Measurements from ENCODE around the gene RHBDL2. TPM values are rescaled to one million over a fixed set of nuclear protein-coding genes. Genes with fewer than 3 reads are reported as not detected.
A peak's percentile ranks its signal among the peaks of the same experiment; 100 is the strongest.

The RHBDL2 gene
- total and polyA plus RNA-seq, 9 of the 15 experiments (the other 6 are each of a cell fraction or from before 2014, with no cell fraction given): not detected

DNA sequence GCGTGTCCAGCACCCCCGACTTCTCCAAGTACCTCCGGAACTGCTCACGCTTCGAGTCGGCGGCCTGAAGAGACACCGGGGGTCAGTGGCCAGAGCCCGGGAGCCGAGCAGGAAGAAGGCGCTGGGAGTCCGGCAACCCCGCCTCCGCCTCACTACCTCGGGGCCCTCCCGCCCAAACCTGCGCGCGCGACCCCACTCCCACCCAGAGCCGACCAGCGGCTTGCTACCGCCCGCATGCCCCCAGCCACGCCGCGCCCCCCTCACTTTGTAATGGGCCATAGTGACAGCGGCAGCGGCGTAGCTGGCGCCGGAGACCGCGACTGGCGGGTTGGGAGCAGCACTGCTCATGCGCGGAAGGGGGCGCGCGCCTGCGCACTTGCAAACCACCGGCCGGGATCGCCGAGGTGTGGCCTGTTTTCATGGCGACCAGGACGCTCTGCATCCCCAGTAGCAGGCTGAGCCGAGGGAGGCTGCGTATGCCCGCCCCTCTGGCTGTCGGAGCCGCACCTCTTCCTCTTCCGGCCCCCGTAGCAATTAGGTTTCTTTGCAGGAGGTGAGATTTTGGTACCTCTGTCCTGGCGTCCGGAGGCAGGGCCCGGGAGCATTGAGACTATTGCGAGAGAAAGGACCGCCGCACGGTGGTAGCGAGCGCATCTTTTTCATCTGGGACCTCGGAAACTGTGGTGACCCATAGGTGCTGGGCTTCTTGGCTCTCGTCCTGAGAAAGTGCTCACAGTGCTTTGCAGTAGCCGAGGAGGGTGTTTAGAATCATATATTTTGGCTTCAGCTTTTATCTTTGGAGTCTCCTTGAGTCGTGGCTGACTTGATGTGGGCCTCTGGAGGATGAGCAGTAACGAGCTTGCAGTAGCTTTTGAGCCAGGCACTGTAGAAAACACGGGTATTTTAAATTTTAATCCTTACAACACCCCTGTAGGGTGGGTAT, 68.3 kb downstream of the RHBDL2 start, which contains the start of gene MYCBP (continued):
- TF ChIP-seq, protein P1, sequence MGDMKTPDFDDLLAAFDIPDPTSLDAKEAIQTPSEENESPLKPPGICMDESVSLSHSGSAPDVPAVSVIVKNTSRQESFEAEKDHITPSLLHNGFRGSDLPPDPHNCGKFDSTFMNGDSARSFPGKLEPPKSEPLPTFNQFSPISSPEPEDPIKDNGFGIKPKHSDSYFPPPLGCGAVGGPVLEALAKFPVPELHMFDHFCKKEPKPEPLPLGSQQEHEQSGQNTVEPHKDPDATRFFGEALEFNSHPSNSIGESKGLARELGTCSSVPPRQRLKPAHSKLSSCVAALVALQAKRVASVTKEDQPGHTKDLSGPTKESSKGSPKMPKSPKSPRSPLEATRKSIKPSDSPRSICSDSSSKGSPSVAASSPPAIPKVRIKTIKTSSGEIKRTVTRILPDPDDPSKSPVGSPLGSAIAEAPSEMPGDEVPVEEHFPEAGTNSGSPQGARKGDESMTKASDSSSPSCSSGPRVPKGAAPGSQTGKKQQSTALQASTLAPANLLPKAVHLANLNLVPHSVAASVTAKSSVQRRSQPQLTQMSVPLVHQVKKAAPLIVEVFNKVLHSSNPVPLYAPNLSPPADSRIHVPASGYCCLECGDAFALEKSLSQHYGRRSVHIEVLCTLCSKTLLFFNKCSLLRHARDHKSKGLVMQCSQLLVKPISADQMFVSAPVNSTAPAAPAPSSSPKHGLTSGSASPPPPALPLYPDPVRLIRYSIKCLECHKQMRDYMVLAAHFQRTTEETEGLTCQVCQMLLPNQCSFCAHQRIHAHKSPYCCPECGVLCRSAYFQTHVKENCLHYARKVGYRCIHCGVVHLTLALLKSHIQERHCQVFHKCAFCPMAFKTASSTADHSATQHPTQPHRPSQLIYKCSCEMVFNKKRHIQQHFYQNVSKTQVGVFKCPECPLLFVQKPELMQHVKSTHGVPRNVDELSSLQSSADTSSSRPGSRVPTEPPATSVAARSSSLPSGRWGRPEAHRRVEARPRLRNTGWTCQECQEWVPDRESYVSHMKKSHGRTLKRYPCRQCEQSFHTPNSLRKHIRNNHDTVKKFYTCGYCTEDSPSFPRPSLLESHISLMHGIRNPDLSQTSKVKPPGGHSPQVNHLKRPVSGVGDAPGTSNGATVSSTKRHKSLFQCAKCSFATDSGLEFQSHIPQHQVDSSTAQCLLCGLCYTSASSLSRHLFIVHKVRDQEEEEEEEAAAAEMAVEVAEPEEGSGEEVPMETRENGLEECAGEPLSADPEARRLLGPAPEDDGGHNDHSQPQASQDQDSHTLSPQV (IDR thresholded peaks at IDR 0.05): no peak
- no peak for TF ChIP-seq PURB (CRISPR knock-in tag; IDR thresholded peaks at IDR 0.05; ENCODE audit: low read depth)
- peak; percentile 62 for TF ChIP-seq CREM (IDR thresholded peaks at IDR 0.05; ENCODE audit: low read depth)
- no peak for TF ChIP-seq ZNF212 (CRISPR knock-in tag; IDR thresholded peaks at IDR 0.05)
- no peak for TF ChIP-seq ZNF436 (CRISPR knock-in tag; IDR thresholded peaks at IDR 0.05)
- TF ChIP-seq, protein P2, sequence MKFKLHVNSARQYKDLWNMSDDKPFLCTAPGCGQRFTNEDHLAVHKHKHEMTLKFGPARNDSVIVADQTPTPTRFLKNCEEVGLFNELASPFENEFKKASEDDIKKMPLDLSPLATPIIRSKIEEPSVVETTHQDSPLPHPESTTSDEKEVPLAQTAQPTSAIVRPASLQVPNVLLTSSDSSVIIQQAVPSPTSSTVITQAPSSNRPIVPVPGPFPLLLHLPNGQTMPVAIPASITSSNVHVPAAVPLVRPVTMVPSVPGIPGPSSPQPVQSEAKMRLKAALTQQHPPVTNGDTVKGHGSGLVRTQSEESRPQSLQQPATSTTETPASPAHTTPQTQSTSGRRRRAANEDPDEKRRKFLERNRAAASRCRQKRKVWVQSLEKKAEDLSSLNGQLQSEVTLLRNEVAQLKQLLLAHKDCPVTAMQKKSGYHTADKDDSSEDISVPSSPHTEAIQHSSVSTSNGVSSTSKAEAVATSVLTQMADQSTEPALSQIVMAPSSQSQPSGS (CRISPR knock-in tag; IDR thresholded peaks at IDR 0.05): no peak
- TF ChIP-seq, protein P3, sequence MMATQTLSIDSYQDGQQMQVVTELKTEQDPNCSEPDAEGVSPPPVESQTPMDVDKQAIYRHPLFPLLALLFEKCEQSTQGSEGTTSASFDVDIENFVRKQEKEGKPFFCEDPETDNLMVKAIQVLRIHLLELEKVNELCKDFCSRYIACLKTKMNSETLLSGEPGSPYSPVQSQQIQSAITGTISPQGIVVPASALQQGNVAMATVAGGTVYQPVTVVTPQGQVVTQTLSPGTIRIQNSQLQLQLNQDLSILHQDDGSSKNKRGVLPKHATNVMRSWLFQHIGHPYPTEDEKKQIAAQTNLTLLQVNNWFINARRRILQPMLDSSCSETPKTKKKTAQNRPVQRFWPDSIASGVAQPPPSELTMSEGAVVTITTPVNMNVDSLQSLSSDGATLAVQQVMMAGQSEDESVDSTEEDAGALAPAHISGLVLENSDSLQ (IDR thresholded peaks at IDR 0.05): peak; percentile 68
- TF ChIP-seq ZNF717 (CRISPR knock-in tag; IDR thresholded peaks at IDR 0.05): no peak
- TF ChIP-seq MTA3 (IDR thresholded peaks at IDR 0.05; ENCODE audit: borderline replicate concordance): peak; percentile 60; the same call in 1 of the 2 replicates
- TF ChIP-seq MYC (IDR thresholded peaks at IDR 0.05; ENCODE audit: low read depth, low read length): 0 out of 2 replicates have a peak, but pooled peaks have one; percentile 44
- no peak for TF ChIP-seq MYC (CRISPR knock-in tag; IDR thresholded peaks at IDR 0.05; ENCODE audit: borderline replicate concordance, low read depth)

Measured in K562 (cell line).